Measurements from ENCODE around the gene CSTPP1. TPM values are rescaled to one million over a fixed set of nuclear protein-coding genes. Genes with fewer than 3 reads are reported as not detected.
A peak's percentile ranks its signal among the peaks of the same experiment; 100 is the strongest.

CSTPP1 gene
- total and polyA plus RNA-seq, 2 of the 8 experiments (the other 6 are each of a cell fraction or from before 2014, with no cell fraction given): 24.2 to 28.7 TPM

DNA sequence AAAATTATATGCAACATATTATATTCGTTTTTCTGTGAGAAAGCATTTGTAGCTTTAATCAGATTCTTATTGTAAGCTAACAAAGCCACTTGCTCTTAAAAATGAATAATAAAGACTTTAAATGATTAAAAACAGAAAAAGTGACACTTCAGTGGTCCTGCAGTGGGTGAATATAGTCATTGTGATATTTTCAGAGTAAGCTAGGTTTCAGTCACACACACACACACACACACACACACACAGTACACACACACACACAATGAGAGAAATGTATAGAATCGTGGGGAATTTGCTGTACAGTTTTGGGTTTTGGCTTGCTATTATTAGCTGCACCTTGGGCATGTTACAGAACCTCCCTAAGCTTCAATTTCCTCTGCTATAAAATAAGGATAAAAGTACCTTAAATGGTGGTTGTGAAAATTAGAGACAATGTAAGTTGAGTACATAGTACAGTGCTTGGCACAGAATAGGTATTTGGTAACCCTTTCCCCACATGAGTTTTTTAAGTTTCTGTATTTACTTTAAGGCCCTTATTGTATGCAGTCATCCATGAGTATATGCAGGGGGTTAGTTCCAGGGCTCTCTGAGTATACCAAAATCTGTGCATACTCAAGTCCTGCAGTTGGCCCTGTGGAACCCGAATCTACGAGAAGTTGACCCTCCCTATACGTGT lies 39.8 kb downstream of the CSTPP1 start:
- Histone ChIP-seq H3K36me3 (ENCODE audit: control insufficient read depth in 2 of 4, insufficient read depth in 4 of 4, low read length in 3 of 4) (no peaks in the 10 kb centered on the region), H4K91ac (replicated peaks; ENCODE audit: insufficient read length, low read length) (no peak overlapping the region), H2BK5ac (ENCODE audit: low read depth, low read length) (no peak overlapping the region), H3K4ac (replicated peaks; ENCODE audit: insufficient read length, low read depth, low read length) (no peak overlapping the region), H2BK12ac (ENCODE audit: low read depth, low read length) (no peak overlapping the region), H3K9me3 (ENCODE audit: insufficient read depth in 2 of 2, low read depth in 1 of 2, low read length in 1 of 2) (no peaks in the 10 kb centered on the region), H3K4me1 (replicated peaks in 1 of 4; ENCODE audit: control insufficient read depth in 3 of 4, insufficient read depth in 4 of 4, low read length in 3 of 4) (peaks cover 0 to 12% (median 11%) of the 10 kb centered on the region in 4 experiments; a peak in 4 of 7 replicates), H2BK120ac (replicated peaks; ENCODE audit: low read depth, low read length) (no peak overlapping the region), H2AFZ (ENCODE audit: low read length) (no peak overlapping the region), H4K5ac (ENCODE audit: insufficient read length, low read depth, low read length) (no peak overlapping the region), H3K79me2 (ENCODE audit: control insufficient read depth in 1 of 2, insufficient read depth in 2 of 2, low read length in 2 of 2) (no peaks in the 10 kb centered on the region), H3K23ac (ENCODE audit: insufficient read length) (no peak overlapping the region), H3K18ac (ENCODE audit: extremely low read depth, low read length) (no peak overlapping the region), H2AK5ac (ENCODE audit: low read depth, low read length) (no peak overlapping the region), H2BK20ac (ENCODE audit: low read length) (no peak overlapping the region), H3K14ac (ENCODE audit: insufficient read length) (no peak overlapping the region), H3K4me2 (ENCODE audit: insufficient read depth in 1 of 2, low read depth in 2 of 2, low read length in 2 of 2) (peak overlapping the region; percentile 41 to 61; a peak in 2 of 4 replicates), H3K27me3 (replicated peaks in 1 of 4; ENCODE audit: control insufficient read depth in 3 of 4, extremely low read depth in 1 of 4, insufficient read depth in 3 of 4, low read length in 3 of 4) (no peaks in the 10 kb centered on the region; a peak in 1 of 7 replicates), H4K20me1 (replicated peaks in 1 of 2; ENCODE audit: control insufficient read depth in 1 of 2, insufficient read depth in 2 of 2, low read length in 2 of 2) (peaks cover 0 to 3% of the 10 kb centered on the region in 2 experiments), H2BK15ac (ENCODE audit: low read length) (no peak overlapping the region), H4K8ac (ENCODE audit: extremely low read depth, insufficient read depth, low read length) (no peak overlapping the region), H3K56ac (replicated peaks; ENCODE audit: insufficient read length, low read depth, low read length) (no peak overlapping the region), H3K27ac (ENCODE audit: low read depth, low read length) (no peak overlapping the region), H3K79me1 (ENCODE audit: low read depth, low read length) (no peaks in the 10 kb centered on the region), H3K23me2 (ENCODE audit: low read depth, low read length) (no peaks in the 10 kb centered on the region), H3K4me3 (ENCODE audit: extremely low read depth in 1 of 4, insufficient read depth in 2 of 4, low read depth in 3 of 4, low read length in 4 of 4) (no peak overlapping the region), H3K9ac (replicated peaks in 1 of 4; ENCODE audit: extremely low read depth in 1 of 4, low read depth in 3 of 4, low read length in 3 of 4) (no peak overlapping the region)
- no peak for FAIRE-seq
- ChIA-PET POLR2A (ENCODE audit: partially characterized antibody) (interaction anchor here (0.6 to 1.5 kb wide), 4 partner anchors 9 to 86 kb away, joined by 3 to 4 read pairs (median 3); partner anchors contain the start of gene CSTPP1), CTCF (ENCODE audit: partially characterized antibody) (interaction anchor here (1.1 to 2.7 kb wide), 4 partner anchors 10 to 203 kb away, joined by 3 to 9 read pairs (median 4); no protein-coding TSS in a partner anchor)
- TF ChIP-seq CBX5 (IDR thresholded peaks at IDR 0.05; ENCODE audit: low read depth, low read length): no peak
- TF ChIP-seq, protein P1, sequence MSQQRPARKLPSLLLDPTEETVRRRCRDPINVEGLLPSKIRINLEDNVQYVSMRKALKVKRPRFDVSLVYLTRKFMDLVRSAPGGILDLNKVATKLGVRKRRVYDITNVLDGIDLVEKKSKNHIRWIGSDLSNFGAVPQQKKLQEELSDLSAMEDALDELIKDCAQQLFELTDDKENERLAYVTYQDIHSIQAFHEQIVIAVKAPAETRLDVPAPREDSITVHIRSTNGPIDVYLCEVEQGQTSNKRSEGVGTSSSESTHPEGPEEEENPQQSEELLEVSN (IDR thresholded peaks at IDR 0.05): no peak
- 82% methylated on average over 5 of the region's 5 CpGs; no CpG with 5 or more reads in 1 of the 2 experiments for WGBS, 2 experiments (ENCODE audit: extremely low coverage in 1 of 2, insufficient coverage in 1 of 2, insufficient read length in 1 of 2, insufficient replicate concordance in 2 of 2, low coverage in 1 of 2, low lambda C conversion rate in 2 of 2, missing lambda C conversion rate in 1 of 2)
- DNase-seq (ENCODE audit: low read depth in 1 of 2, low spot score in 2 of 2): no peak
